CD1c-positive myeloid dendritic cell (primary cell): ENCODE results near the gene RNF19B.
"Not testable (repeated sequence)": the region's sequence is repeated elsewhere in the genome, so short reads cannot be mapped to it uniquely, and the experiment has no call there.

Experiments
- DNase-seq: peaks from one replicate; pipeline ENCODE4 v3.0.0-alpha.2; 2016; ENCODE audit errors: extremely low spot score

The RNF19B gene, protein sequence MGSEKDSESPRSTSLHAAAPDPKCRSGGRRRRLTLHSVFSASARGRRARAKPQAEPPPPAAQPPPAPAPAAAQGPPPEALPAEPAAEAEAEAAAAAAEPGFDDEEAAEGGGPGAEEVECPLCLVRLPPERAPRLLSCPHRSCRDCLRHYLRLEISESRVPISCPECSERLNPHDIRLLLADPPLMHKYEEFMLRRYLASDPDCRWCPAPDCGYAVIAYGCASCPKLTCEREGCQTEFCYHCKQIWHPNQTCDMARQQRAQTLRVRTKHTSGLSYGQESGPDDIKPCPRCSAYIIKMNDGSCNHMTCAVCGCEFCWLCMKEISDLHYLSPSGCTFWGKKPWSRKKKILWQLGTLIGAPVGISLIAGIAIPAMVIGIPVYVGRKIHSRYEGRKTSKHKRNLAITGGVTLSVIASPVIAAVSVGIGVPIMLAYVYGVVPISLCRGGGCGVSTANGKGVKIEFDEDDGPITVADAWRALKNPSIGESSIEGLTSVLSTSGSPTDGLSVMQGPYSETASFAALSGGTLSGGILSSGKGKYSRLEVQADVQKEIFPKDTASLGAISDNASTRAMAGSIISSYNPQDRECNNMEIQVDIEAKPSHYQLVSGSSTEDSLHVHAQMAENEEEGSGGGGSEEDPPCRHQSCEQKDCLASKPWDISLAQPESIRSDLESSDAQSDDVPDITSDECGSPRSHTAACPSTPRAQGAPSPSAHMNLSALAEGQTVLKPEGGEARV

GRCh38 chr1:32964461-32965250, at the start of gene RNF19B:
TSS of gene RNF19B (minus strand) at chr1:32964809. CDS start at chr1:32964685, 124 bp downstream.
- DNase-seq: peak; percentile 98

GRCh38 chr1:33013791-33014190, 49.2 kb upstream of the RNF19B start:
- DNase-seq: no peak

GRCh38 chr1:33012165-33012564, 47.6 kb upstream of the RNF19B start:
- DNase-seq: no peak

DNA sequence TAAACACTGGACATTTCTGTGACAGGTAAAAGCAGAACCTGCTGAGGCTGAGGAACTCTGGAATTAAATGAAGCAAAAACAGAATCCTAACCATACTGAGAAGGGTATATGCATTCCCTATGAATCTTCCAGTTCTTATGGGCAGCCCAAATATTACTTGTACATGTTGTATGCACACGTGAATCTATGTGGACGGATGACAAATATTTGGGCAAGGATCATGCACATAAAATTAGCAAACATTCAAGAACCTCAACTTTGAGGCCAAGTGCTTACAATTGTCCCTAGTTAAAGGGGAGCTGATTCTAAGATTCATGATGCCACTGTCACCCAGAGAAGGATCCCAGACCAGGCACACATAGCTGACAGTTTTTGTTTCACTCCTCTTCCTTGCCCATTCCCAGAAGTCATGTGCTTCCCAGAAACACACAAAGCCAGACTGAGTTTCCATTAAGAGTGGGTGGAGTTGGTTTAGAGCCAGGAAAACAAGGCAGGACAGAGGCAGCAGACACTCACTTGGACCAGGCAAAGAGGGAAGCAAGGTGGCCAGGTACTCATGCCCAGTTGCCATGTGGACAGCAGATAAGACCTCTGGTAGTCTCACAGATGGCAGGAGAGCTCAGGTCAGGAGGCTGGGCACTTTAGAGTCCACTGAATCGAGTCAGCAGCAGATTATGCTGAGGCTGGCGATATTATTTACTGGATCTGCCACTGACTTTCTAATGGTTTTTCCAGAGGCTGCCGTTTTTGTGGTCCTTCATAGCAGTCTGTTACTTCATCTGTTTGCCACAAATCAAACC, 46.5 kb upstream of the RNF19B start:
- DNase-seq: no peak

DNA sequence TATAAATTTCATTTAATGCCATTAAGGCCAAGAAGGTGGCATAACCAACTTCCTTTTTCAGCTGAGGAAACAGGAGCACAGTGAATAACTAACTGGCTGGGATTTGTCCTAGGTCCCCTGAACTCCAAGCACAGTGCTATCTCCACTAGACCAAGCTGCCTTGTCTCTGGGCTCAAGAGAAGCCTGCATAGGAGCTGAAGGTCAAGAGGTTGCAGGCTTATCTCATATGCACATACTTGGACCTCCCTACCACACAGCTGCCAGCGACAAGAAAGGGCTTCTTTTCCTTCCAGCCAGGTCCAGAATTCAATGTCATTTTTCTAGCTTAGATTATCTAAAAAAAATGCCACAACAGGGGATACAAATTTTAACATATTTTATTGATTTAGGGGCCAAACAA, 45.0 kb upstream of the RNF19B start:
- no peak for DNase-seq

DNA sequence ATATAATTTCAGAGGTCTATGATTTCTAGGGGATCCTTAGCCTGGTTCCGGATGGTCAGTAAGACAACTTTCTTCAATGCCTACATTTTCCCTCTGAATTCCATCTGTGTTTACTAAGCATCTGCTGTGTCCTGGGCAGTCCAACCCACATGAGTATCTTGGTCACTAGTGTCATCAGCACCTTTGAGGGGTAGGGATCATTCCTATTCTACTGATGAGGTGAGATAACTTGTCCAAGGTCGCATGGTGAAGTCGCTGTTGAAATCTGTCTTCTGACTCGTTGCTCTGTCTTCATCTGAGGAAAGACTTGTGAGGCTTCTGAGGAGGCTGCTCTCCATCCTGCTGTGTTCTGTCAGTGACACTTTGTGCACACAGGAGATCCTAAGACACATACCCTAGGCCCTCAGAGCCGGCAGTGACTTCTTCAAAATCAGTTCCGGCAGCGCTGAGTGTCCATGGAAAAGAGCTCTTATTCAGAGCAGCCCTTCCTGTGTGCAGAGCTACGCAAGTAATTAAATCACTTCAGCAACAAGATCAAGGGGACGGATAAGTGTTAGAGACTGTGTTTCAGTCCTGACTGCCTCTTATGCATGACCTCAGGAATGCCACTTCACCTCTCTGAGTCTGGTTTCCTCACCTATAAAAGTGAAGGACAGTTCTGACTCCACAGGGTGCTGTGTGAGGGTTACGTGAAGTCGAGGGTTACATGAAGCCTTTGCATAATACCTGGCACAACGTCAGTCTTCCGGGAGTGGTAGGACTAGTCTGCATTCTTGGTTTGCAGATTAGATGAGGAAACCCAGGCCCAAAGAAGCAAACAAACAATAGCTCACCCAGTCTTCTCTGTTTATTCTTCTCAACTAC, 43.7 kb upstream of the RNF19B start:
- DNase-seq: no peak

DNA sequence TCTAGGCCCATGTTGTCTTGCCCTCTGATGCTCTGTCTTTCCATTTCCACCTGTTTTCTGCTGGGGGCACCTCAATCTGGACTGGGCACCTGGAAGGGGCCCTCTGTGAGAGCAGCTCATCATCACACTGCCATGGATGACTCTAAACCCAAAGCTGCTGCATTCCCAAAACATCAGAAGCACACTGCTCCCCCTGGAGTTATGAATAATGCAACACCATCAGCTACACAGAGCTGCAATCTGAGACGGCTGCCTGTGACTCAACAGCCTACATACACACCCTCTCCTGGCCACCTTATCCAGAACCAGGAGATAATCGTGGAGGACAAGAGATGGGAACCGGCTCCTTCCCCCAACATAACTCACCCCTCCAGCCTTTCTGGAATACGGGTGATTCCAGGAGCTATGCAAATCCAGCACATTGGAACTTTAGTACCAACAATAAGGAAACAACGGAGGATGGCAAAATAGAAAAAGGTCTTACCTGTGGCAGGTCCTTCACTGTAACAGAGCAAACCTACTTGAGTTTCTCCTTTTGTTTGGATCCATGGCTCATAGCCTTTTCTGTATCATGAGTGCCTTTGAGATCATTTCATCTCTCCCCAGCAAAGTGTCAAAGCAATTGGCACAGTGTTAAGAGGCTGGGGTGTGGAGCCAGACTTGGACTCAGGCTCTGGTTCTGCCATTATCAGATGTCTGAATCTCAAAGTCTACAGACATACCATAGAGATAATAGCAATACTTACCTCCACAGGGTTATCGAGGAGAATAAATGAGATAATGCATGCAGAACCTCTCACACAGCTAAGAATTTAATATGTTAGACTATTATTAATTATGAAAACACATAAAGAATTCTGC, 42.8 kb upstream of the RNF19B start:
- peak; percentile 73 for DNase-seq

- DNase-seq: no peak
These were observed 41.3 kb upstream of the RNF19B start for GRCh38 chr1:33005838-33006421.

- DNase-seq: no peak
These were observed 40.7 kb upstream of the RNF19B start for GRCh38 chr1:33005117-33005837.

GRCh38 chr1:33004613-33005012, 40.0 kb upstream of the RNF19B start:
- DNase-seq: no peak

- no peak for DNase-seq
These were observed 39.0 kb upstream of the RNF19B start for GRCh38 chr1:33003657-33004056.

- DNase-seq: no peak
These were observed 37.4 kb upstream of the RNF19B start for GRCh38 chr1:33002006-33002405.

DNA sequence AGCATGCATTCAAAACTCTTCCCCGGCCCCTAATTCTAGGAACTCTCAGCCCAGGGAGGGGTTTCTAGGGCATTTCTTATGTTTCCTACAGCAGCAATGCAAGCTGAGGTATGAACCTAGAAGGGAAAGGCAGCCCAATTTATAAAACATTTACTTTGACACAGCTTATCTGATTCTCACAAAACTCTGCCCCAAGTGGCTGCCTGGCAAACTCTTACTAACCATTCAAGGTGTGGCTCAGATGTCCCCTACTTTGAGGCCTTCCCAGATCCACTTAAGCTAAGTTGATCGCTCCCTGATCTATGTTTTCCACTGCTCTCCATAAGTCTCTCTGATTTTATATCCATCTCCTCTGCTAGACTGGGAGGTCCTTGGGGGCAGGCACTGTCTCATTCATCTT, 36.7 kb upstream of the RNF19B start:
- no peak for DNase-seq

- DNase-seq: no peak
These were observed 35.9 kb upstream of the RNF19B start for GRCh38 chr1:33000427-33001026.

DNA sequence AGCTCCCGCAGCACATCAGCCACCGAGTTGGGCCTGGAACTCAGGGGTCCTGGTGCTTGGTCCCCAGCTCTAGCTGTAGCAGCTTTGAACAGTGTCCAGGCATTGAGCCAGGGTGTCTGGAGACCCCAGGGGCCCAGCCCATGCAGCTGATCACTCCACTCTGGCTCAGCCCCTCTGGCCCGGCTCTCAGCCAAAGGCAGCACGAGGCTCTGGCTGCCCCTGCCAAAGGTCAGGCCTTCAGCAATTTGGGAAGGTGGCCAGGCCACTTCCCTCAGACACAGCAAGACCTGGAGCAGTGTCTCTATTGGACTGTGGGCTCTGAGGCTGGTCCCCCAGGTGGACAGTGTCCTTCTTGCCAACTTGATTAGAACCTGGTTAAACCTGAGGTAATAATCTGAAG, 34.4 kb upstream of the RNF19B start:
- no peak for DNase-seq

DNA sequence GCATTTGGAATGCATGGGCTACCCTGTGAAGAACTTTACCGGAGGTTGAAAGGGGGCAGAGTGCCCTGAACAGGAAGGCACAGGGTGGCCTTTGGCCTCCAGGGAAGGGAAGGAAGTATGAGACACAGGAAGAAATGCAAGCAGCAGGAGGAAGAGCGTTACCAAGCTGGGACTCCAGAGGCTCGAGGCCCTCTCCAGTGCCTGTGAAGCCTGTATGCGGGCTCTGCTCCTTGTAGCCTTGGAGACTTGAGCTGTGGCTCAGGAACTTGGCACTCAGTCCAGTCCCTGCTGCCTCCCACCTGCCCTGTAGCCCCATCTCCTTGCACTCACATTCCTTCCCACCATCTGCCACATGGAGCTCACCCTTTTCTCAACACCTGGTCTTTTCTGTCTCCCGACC, 33.5 kb upstream of the RNF19B start:
- DNase-seq: peak; percentile 39

DNA sequence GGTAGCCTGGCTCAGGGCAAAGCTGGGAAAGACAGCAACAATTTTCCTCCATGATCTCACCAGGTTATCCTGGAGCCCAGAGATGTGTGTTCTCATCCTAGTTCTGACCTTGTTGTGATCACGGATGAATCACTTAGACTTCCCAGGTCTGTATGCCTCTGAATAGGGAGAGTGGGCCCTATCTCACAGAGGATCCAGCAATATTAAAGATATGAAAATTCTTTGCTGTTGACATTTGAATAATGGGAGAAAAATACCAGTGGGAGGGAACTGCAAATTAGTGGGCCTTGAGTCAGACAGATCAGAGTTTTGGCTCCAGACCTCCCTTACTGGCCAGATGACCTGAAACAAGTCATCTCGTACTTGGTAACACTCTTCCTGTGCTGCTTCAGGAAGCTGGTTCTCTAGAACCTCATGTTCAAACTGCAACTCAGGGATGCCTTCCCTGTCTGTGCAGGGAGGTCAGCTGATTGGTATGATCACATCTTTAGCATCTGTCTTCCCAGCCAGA, 32.8 kb upstream of the RNF19B start:
- DNase-seq: peak; percentile 37

DNA sequence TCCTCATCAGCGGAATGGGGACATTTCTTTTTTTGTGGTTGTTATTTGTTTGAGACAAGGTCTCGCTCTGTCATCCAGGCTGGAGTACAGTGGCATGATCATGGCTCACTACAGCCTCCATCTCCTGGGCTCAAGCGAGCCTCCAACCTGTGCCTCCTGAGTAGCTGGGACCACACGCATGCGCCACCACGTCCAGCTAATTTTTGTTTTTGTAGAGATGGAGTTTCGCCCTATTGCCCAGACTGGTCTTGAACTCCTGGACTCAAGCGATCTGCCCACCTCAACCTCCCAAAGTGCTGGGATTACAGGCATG, 28.7 kb upstream of the RNF19B start:
- DNase-seq: not testable (repeated sequence)
